Posterior vena cava (tissue), 2 donors: Measurements from ENCODE around the gene CACFD1. TPM values are rescaled to one million over a fixed set of nuclear protein-coding genes. Genes with fewer than 3 reads are reported as not detected.

Experiments
- DNase-seq: peaks from one replicate; pipeline ENCODE4 v3.0.0-alpha.2; 2020; ENCODE audit warnings: low spot score
- intact Hi-C, 2 donors: fragments of 100-400 bp; cut with DNase I; formaldehyde crosslinking; loops; one replicate each; pipeline versions ENCODE4 v1.14.1 to v1.14.2; 2022 to 2023
- total RNA-seq, 2 donors: library from RNA; stranded (reverse); fragmentation: NEBNext Ultra II Directional; extraction: Animal tissue kit (Norgen Biotek cat#: 25700); gene quantifications; one replicate each; pipeline ENCODE4 v1.2.1, GENCODE V29; 2021
- donor health status: DM: yes; HTN: yes; CAD: no.
- donor health status: DM: yes; HTN: yes; CAD: no.

CACFD1 gene
- total RNA-seq, 2 donors from 2014 or later: 11.7 to 13.4 TPM

GRCh38 chr9:133509179-133510083, 49.7 kb downstream of the CACFD1 start:
- intact Hi-C loops: no loop called here
- no peak for DNase-seq

- intact Hi-C loops: no loop called here
- no peak for DNase-seq
Measured at GRCh38 chr9:133510926-133511505, 51.2 kb downstream of the CACFD1 start.

DNA sequence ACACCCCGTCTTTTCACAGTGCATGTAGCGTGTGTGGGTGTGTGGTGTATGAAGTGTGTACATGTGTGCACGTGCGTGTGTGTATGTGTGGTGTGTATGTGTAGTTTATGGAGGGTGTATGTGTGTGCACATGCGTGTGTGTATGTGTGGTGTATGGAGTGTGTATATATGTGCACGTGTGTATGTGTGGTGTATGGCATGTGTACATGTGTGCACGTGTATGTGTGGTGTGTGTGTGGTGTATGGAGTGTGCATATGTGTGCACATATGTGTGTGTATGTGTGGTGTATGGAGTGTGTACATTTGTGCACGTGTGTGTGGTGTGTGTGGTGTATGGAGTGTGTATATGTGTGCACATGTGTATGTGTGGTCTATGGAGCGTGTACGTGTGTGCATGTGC, 51.8 kb downstream of the CACFD1 start:
- intact Hi-C loops: no loop called here
- no peak for DNase-seq

DNA sequence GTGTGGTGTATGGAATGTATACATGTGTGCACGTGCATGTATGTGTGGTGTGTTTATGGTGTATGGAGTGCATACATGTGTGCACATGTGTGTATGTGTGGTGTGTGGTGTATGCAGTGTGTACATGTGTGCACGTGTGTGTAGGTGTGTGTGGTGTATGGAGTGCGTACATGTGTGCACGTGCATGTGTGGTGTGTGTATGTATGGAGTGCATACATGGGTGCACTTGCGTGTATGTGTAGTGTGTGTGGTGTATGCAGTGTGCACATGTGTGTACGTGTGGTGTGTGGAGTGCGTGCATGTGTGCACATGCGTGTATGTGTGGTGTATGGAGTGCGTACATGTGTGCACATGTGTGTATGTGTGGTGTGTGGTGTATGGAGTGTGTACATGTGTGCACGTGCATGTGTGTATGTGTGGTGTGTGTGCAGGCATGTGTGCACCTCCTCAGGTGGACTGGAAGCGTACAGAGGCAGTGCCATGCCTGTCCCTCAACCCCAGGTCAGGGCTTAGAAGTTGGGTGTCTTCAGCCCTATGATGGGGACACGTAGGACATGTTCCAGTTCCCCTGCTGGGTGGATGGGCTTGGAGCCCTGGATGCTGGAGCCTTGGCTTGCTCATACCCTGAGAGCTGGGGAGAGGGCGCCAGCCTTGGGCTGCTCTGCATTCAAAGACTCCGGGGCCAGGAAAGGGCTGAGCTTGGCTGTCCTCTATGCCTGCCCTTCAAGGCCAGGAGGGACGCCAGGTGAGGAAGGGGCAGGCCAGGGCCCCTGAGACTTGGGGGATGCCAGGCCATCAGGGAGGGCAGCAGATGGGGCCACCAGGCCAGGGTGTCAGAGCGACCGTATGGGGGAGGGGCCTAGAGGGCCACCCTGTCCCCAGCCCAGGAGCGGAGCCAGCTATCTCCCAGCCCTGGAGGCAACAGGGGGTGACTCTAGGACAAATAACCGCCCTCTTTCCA, 52.8 kb downstream of the CACFD1 start:
- intact Hi-C loops: no loop called here
- no peak for DNase-seq

DNA sequence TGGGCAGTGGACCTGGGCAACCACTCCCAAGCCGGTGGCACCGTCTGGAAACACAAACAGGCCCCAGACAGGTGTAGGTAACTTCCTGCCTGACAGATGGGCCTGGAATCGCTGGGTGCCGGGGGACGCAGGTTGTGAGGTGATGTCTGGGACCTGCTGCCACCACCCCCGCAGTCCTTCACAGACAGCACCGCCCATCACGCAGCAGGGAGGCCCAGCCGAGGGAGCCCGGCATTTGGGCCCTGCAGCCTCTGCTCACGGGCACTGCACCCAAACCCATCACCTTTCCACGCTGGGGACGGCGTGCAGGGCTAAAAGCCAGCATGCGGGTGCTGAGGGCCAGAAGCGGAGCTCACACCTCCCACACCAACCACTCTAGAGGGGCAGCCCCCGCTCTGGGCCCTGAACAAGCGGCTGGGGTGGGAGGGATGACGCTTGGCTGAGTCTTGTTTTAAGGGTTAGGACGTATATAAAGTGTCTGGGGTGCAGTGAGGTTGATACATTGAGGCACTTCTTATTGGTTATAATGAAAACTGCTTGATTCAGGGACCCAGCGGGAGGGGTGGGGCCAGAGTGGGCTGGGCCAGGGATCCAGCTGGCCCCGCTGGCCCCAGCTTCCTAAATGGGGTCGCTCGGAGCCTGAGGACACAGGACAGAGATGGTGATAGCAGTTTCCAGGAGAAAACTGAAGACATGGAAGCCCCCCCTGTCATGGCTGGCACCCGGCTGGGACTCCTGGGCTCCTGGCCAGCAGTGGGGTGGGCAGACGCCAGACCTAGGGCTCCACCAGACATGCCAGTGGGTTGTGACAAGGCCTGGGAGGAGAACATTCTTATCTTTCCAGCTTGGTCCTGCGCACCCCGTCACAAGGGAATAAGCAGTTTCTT, 53.7 kb downstream of the CACFD1 start:
- no peak for DNase-seq
- intact Hi-C loops: no loop called here

DNA sequence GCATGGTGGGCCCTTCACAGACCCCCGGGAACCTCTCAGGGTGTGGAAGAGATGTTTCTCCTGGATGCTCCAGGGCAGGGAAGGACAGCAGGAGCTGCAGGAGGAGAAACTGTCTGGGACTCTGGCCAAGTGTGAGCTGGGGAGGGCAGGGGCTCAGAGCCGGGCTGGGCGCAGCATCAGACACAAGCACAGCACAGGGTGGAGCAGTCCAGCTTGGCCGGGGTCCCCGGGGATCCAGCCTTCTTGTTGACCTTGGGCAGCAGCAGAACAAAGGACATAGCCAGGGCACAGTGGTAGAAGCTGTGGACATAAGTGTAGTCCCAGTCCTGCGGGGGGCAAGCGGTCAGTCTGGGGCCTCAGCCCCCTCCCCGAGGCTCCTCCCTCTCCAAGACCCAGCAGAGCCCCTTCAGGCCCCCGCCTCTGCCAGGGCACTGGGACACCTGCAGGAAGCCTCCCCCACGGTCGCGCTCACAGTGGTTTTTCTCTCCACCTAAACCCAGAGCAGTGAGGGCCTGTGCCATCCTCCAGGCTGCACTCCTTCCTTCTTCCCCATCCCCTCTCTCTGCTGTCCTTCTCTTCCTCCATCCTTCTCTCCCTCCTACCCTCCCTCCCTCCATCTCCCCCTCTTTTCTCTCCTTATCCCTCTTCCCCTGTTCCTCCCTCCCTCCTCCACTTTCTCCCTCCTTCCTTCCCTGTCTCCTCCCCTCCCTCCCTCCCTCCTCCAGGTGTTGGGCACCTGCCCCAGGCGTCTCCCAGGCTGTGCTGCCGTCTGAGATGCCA, 54.9 kb downstream of the CACFD1 start:
- intact Hi-C loops: no loop called here
- no peak for DNase-seq

- no peak for DNase-seq
- intact Hi-C loops: no loop called here
Measured at GRCh38 chr9:133515240-133515610, 55.4 kb downstream of the CACFD1 start.

DNA sequence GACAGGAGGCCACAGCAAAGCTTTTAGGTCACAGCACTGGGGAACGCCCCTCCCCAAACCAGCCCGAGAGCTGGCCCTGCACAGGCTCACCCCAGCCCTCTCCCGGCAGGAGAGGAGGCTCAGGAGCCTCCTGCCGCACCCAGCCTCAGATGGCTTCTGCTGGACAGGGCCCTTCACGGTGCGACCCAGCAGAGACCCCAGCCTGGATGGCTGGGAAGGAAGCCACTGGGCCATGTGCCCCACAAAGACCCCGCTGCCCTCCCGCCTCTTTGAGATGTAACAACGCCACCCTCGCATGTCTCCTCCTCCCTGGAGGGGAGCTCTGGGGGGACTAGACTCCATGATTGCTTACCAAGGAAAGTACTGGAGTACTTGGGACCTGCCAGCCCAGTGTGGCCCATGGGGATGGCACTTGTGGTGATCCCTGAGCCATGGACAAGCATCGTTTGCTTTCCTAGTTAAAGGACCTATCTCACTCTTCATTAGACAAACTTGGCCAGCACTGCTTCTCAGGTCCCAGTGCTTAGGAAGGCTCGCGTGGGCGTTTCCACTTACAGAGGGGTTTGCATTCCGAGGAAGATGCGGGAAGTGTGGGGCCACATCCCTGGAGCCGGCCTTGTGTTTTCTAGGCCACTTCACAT, 56.0 kb downstream of the CACFD1 start:
- no peak for DNase-seq
- intact Hi-C loops: no loop called here

DNA sequence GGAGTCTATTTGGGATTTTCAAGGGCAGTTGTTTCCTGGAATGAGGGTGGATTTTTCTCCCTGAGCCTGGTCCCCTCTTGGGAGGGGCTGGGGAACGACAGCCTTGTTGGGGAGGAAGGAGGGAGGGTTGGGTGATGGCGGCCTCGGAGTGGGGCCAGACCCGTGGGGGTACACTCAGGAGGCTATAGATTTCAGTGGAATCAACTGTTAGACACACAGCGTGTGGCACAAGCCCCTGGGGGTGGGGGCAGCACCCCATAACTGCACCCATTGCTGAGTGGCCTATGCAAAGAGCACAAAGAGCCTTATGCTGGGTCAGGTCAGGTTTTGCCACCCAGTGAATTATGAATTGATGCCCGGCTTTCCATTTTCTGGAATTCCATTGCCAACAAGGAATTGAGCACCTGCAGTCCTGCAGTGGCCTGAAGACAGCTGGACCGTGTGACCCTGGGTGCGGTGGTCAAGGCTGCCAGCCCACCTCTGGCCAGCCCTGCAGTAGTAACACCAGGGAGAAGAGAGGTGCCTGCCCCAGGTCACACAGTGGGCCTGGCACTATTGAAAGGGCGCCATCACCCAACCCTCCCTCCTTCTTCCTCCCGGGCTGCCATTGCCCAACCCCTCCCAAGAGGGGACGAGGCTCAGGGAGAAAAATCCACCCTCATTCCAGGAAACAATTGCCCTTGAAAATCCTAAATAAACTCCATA, 56.6 kb downstream of the CACFD1 start:
- intact Hi-C loops: no loop called here
- DNase-seq: no peak

DNA sequence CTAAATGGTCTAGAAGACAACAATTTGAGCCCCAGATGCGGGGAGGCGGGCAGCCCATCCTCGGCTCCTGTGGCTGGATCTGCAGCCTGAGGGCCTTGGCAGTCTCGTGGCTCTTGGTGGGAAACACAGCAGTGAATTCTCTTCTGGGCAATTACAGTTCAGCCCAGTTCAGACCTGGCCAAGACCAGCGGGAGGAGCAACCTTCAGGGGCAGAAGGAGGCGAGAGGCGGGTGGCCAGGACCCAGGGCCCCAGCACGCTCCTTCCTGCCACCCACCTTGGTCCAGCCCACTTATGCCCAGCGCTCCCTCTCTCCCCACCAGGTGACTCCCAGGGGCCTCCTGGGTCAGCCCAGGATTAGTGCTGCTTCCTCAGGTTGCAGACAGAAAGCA, 57.2 kb downstream of the CACFD1 start:
- DNase-seq: no peak
- intact Hi-C loops: no loop called here

DNA sequence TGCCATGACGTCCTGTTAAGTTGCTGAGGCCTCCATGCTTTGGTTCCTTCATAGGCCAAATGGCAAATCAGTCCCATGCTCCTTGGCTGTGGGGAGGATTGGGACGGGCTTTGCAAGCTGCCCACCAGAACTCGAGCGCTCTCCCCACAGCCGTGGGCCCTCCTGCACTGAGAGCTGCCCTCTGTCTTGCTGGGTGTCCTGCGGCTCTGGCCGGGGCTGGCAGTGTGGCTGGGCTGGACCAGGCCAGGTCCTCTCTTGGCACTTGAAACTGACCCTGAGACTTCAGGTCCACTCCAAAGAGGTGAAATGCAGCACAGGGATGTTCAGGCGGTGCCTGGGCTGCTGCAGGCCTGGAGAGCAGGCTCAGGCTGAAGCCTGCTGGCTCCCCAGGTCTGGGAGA, 57.9 kb downstream of the CACFD1 start:
- DNase-seq: no peak
- intact Hi-C loops: no loop called here

GRCh38 chr9:133518200-133518599, 58.4 kb downstream of the CACFD1 start:
- no peak for DNase-seq
- intact Hi-C loops: no loop called here

DNA sequence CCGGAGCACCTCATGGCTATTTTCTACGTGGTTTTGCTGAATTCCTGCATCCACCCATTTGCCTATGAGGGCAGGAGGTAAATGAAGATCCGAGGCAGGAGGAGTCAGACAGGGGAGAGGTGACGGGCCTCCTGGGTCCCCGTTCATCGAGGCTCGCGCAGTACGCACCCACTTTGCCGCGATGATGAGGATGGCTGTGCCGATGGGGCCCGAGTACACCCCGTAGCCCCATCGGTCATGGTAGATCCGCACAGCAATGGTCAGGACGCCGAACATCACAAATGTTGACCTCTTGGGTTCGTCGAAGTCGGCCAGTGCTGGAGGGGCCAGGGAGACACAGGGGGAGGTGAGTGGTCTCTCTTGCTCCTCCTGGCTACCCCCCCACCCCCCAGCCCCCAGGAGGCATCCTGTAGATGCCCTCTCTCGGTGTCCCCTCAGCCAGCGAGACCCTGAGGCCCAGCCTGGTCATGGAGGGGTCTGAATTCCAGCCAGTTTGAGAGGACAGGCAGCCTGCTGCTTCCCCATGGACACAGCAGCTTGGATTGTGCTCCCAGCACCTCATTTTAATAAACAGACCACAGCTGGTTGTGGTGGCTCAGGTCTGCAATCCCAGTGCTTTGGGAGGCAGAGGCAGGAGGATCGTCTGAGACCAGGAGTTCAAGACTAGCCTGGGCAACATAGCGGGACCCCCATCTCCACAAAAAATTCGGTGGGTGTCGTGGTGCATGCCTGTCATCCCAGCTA, 59.1 kb downstream of the CACFD1 start:
- DNase-seq: no peak
- intact Hi-C loops: no loop called here

- intact Hi-C loops: no loop called here
- no peak for DNase-seq
Measured at GRCh38 chr9:133519693-133520092, 59.9 kb downstream of the CACFD1 start.

DNA sequence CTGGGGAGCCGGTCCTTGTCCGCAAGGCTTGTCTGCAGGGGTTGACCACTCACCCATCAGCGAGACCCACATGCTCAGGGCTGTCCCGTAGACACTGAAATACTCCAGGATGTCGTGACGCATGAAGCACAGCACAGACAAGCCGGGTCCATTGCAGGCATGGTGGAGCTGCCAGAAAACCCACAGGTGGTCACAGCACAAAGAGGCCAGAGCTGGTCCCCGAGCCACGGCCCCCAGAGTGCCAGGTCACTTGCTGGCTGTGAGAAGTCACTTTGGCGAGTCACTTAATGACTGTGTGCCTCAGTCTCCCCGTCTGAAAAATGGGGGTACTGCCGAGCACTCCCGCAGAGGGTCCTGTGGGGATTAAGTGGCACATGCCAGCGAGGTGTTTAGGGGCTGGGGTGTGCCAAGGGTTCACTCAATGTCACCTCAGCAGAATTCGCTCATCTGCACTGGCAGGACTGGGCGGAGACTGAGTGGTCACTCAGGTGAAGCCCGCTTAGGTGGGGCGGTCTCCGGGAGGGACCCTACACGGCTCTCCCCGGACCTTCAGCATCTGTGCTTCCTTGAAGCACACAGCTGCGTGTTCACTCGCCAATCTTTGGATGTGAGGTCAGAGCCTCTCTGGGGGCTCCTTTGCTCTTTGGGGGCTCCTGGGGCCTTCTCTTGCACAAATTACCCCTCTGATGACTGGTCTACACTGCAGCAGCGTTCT, 60.5 kb downstream of the CACFD1 start:
- no peak for DNase-seq
- intact Hi-C loops: no loop called here
